Fibroblast of the conjunctiva (primary cell): ENCODE data around the gene MXI1.
"Not testable (repeated sequence)": the region's sequence is repeated elsewhere in the genome, so short reads cannot be mapped to it uniquely, and the experiment has no call there.

Experiments
- DNase-seq: peaks from one replicate; pipeline ENCODE4 v3.0.0-alpha.2; 2010; ENCODE audit warnings: low read depth

The MXI1 gene

DNA sequence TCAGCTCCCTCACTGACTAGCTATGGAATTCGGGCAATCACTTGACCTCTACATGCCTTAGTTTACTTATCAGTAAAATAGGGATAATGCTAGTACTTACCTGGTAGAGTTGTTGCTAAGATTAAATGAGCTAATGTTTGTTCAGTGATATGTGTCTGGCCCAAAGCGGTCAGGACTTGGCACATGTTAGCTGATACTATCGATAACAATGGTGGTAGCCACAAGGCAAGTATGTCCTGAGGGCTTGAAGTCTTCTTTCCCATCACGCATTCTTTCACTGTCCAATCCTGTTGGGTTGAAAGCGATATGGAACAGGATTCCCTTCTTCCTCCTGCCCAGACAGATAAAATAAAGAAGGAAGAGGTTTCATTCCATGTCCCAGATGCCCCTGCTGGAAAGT lies 25.5 kb upstream of the MXI1 start:
- no peak for DNase-seq

DNA sequence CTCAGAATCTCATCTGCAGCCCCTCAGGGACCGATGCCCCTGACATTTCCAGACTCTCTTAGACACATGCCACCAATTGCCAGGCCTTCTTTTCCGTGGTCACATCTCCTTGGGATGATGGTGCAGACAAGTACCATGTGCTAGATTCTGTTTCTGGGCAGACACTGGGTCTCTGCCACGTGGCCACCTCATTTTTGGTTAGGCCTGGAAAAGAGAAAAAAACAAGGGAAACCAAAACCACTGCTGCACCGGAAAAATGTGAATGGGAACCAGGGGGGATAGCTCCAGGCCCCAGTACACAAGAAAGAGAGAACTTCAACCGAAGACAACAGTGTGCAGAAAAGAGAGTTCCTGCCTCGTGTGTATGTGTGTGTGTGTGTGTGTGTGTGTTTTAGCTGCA lies 23.0 kb upstream of the MXI1 start:
- DNase-seq = no peak

GRCh38 chr10:110185646-110186182 lies 21.7 kb upstream of the MXI1 start:
- not testable (repeated sequence) for DNase-seq

DNA sequence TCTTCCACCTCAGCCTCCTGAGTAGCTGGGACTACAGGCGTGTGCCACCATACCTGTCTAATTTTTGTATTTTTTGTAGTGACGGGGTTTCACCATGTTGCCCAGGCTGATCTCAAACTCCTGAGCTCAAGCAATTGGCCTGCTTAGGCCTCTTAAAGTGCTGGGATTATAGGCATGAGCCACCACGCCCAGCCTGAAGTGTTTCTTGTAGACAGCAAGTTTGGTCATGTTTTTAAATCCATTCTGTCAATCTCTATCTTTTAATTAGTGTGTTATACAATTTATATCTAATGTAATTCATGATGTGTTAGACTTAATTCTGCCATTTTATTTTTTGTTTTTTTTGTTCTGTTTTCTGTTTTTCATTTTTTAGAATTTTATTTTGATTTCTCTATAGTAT lies 17.2 kb upstream of the MXI1 start:
- DNase-seq = no peak

GRCh38 chr10:110192552-110192951 lies 14.9 kb upstream of the MXI1 start:
- DNase-seq = no peak

DNA sequence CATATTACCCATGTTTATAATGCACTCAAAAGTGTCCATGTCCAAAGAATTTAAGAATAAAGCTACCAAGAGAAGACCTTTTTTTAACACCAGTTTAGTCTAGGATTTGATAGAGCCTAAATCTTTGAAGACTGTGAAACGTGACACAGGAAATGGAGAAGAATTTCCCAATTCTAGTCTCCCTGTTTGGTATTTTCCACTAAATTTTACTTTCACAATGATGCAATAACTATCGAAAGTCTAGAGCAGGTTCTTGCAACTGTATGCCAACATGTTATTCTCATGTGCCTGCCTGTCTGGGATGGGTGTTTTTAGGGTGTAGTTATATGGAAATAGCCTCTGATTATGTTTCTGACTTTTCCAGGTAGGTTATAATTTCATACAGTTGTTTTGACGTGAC lies 6.9 kb upstream of the MXI1 start:
- no peak for DNase-seq

GRCh38 chr10:110201046-110201445 lies 6.4 kb upstream of the MXI1 start:
- DNase-seq = not testable (repeated sequence)

- no peak for DNase-seq
These were observed 3.6 kb upstream of the MXI1 start for GRCh38 chr10:110203500-110204455.

GRCh38 chr10:110205051-110205675 lies 2.2 kb upstream of the MXI1 start:
- DNase-seq = no peak

GRCh38 chr10:110207805-110208613 lies 604 bp downstream of the MXI1 start:
- DNase-seq = no peak

DNA sequence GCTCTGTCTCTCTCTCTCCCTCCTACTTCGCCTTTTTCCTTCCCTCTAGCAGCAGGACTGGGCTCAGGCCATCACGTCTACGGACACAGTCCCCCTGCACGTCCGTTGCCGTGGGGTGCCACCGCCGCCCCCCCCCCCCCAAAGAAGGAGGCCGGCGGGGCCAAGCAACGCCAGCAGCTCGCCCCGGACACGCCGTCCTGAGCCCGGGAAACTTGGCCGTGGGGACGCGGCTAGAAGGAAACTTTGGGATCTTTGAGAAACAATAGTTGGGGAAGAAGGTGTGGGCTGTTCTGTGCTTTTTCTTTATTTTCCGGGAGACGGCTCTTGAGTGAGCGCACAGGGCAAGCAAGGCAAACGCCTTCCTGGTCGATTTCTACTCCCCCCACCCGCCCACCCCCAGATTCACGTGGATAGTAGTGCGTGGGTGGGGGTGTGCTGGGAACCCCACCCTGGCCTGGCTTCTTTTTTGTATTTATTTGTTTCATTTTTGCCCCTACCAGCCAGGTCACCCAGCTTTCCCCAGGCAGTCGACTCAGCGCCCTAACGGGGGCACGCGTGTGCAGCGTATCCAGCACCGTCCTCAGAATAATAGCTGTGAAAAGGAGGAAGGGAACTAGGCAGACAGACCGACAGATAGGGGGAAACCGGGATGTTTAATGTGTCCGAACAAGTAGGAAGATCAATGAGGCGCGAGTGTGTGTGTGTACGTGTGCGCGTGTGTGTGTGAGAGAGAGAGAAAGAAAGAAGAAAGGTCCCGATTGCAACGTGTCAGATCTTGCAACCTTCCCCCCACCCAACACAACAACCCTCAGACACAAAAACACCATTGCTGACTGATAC lies 1.4 kb downstream of the MXI1 start:
- peak; percentile 22 for DNase-seq

DNA sequence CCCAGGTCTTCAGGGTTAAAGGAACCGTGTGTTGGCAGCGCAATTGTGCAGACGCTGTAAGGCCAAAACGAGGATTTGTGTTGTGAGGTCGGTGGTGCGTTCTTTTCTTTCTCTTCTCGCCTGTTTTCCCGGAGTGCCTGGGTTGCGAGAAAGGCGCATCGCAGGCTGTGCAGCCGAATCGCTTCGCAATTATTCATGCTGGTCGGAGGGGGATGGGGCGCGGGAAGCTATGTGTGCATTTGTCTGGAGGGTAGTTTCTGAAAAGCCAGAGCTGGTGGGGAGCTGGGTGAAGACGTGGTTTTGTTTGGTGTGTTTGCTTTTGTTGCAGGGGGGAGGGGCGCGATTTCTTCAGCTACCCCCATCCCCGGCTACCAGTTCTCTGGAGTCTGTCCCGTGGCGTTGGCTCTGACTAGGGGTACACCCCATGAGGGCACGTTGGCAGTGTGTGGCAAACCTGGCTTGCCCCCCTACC lies 2.1 kb downstream of the MXI1 start:
- peak; percentile 23 for DNase-seq

DNA sequence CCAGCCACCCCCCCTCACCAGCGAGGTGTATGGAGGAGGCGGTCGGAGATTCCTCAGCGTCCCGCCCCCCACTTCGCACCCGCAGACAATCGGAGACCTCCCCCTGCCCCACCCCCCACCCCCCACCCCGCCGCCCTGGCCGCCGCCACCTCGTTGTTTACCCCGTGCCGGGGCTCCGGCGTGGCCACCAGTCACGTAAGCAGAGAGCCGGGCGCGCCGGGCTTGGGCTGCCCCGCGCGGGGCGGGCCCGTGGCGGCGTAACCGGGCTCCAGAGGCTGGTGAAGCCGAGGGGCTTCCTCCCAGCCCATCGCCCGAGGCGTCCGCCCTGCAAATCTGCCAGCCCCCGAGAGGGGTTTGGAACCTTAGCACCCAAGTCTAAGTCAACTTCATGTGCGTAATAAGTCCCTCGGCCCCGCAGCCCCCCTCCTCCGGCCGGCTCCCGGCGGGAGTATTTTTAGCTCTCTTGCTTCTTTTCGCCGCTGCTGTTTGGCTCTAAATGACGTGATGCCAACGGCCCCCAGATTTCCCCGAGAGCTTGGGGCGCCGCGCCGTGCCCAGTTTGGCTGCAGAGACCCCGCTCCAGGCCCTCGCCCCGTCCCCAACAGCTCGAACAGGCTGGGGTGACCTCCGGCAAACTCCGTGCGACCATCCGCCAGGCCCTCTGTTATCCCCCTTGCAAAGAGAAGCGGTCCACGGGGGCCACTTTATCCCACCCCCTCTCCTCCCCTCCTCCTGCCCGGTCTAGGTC lies 2.7 kb downstream of the MXI1 start:
- DNase-seq = no peak

DNA sequence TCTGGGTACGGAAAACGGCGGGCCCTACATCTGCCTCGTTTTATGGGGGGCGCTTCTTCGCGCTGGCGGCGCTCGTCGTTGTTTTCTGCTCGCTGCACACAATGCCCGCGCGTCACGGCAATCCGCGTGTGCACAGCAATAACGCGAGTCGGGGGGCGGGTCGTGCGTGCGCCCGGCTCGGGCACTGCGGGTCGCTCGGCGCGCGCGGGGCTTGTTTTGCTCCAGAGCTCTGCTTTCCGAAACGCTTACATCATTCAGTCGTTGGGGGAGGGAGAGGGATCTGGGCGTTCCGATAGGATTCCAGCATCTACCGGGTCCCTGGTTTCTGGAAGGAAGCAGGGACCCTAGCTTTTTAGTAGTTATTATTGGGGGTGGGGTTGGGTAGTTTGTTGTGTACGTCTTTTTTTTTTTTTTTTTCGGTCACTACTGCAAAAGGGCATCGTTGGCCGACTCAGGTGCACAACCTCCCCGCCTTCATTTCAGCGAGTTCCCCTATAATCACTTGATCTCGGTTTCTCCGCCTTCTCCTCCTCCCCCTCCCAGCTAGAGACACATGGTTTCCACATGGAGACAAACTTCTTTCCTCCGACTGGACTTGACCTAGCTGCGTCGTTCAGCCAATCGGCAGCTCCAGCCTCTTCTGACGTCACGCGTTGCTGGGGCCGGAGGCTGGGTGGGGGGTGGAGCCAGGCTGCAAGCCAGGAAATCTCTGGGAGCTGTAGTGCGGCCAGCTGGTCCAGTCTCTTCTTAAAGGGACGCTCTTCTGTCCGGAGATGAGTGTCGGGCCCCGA lies 3.5 kb downstream of the MXI1 start:
- DNase-seq = peak; percentile 98

GRCh38 chr10:110211465-110211843 lies 4.0 kb downstream of the MXI1 start:
- no peak for DNase-seq

DNA sequence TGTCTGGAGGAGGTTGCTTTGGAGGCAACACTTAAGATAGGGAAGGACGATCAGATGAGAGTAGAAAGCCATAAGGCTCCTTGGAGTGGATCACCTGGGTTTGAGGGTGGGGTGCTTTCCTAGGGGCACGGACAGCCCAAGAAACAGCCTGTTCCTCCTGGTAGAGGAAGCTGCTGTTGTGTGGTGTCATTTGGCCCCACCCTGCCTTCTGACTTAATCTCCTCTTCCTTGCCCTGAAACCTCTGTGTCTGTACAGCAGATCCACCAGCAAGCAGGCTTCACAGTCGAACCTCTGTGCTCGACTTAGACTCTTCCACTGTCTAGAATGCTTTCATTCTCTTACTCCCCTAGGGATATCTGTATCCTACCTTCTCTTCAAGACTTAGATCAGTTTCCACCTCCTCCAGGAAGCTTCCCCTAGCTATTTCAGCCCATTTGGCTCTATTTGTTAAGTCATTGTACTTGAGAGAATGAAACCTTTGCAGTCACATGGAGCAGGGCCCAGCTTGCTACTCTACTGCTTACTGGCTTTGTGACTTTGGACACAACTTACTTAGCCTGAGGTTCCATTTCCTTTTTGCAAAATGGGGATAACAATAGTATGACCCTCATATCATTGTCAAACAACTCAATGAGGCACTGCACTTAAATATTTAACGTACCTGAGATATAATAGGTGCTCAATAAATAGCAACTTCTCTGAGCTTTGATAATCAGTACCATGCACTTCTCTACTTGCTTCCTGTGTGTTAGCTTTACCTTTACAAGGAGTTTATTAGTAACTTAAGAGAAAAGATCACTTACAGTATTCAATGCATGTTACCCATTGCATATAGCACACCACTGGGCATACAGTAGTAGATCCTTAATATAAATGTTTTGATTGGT lies 5.0 kb downstream of the MXI1 start:
- DNase-seq = no peak

- no peak for DNase-seq
These were observed 7.0 kb downstream of the MXI1 start for GRCh38 chr10:110214371-110214826.
